CD4-positive, alpha-beta T cell treated with Interleukin-1 beta for 1 hour (primary cell): ENCODE measurements around the gene MAGI2.
"Not testable (repeated sequence)": the region's sequence is repeated elsewhere in the genome, so short reads cannot be mapped to it uniquely, and the experiment has no call there.

ENCODE experiments used
- DNase-seq, 2 donors: peaks; one replicate each; pipeline ENCODE4 v3.0.0-alpha.2; 2020 to 2022

The MAGI2 gene

DNA sequence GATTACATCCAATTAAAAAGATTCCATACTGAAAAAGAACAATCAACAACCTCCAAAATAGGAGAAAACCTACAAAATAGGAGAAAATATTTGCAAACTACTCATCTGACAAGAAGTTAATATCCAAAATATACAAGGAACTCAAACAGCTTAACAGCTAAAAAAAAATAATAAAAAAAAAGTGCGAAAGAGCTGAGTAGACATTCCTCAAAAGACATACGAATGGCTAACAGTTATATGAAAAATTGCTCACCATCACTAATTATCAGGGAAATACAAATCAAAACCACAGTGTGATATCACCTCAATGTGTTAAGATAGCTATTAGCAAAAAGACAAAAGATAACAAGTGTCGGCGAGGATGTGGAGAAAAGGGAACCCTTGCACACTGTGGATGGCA is 1204.6 kb downstream of the MAGI2 start:
- no peak for DNase-seq

DNA sequence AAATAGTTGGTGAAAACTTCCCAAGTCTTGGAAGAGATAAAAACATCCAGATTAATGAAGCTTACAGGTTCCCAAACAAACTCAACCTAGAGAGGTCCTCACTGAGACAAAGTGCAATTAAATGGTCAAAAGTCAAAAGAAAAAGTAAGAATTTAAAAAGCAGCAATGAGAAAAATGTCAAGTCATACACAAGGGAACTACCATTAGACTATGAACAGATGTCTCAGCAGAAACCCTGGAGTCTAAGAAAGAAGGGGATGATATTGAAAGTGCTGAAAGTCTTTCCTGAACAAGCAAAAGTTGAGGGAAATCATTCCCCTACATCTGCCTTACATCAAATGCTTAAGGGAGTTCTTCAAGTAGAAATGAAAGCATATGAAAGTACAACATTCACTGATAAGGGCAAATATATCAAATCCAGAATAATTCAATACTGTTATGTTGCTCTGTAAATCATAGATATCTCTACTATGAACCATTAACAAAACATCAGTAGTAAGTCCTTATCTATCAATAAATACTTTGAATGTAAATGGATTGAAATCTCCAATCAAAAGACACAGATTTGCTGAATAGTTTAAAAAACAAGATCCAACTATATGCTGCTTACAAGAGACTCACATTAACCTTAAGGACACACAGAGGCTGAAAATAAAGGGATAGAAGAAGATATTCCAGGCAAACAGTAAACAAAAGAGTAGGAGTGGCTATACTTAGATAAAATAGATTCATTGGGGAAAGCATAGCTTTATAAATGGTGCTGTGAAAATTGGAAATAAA is 1205.4 kb downstream of the MAGI2 start:
- DNase-seq: no peak

- DNase-seq: not testable (repeated sequence)
Observed at GRCh38 chr7:78240179-78240578, 1213.3 kb downstream of the MAGI2 start.

DNA sequence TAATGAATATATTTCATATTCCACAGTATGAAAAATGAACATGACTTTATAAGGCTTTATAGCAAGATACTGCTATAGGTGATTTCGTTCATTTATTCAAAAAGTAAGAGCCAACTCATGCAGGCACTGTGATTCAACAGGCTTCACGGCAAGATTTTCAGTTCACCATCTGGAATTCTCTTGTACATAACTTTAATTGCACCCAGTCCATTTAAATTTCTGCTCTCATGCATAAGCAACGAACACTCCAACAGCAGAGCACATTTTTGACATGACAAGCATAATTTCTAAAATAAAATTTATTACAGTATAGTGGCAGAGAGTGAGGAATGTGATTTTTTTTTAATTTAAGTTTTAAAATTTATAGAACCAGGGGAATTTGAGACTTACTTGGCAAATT is 1218.8 kb downstream of the MAGI2 start:
- DNase-seq: no peak

GRCh38 chr7:78232806-78233205 is 1220.7 kb downstream of the MAGI2 start:
- DNase-seq: no peak

GRCh38 chr7:78226059-78226719 is 1227.3 kb downstream of the MAGI2 start:
- no peak for DNase-seq

GRCh38 chr7:78225534-78225933 is 1227.9 kb downstream of the MAGI2 start:
- no peak for DNase-seq

- no peak for DNase-seq
Observed at GRCh38 chr7:78224923-78225322, 1228.5 kb downstream of the MAGI2 start.

DNA sequence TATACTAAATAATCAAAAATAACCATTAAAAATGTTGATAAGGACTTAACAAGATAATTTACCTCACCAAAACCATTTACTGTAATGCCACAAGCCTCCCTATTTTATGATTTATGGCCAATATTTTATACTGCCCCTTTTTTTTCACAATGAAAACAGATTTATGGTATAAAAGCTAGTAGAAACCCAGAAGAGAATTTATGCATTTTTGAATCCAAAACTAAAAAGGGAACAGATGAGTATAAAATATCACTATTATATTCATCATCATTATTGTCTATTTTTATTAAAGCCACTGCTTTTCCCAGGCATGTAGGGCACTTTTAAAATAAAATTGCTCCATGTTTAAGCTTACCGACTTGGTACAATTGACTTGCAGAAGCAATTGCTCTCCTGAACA is 1229.9 kb downstream of the MAGI2 start:
- DNase-seq: no peak

- no peak for DNase-seq
Observed at GRCh38 chr7:78222001-78222751, 1231.3 kb downstream of the MAGI2 start.

GRCh38 chr7:78220754-78221153 is 1232.7 kb downstream of the MAGI2 start:
- no peak for DNase-seq

GRCh38 chr7:78218876-78219275 is 1234.6 kb downstream of the MAGI2 start:
- DNase-seq: no peak

- DNase-seq: no peak
Observed at GRCh38 chr7:78218051-78218450, 1235.4 kb downstream of the MAGI2 start.

GRCh38 chr7:78215199-78215598 is 1238.3 kb downstream of the MAGI2 start:
- no peak for DNase-seq

DNA sequence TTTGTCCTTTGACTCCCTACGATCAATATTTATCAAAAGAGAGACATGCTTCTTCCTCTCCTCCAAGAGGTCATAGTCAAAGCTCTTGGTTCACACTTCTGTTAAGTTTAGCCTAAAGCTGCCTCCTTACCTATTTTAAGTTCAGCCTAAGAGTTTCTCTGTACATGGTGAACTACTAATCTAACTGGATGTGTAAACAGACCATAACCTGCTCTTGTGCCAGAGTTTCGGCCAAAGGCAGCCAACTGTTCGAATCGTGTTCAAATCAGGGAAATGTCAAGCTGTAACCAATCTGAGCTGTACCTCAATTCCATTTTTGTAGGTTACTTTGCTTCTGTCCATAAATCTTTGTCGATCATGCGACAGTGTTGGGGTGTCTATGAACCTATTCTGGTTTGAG is 1240.1 kb downstream of the MAGI2 start:
- DNase-seq: no peak

DNA sequence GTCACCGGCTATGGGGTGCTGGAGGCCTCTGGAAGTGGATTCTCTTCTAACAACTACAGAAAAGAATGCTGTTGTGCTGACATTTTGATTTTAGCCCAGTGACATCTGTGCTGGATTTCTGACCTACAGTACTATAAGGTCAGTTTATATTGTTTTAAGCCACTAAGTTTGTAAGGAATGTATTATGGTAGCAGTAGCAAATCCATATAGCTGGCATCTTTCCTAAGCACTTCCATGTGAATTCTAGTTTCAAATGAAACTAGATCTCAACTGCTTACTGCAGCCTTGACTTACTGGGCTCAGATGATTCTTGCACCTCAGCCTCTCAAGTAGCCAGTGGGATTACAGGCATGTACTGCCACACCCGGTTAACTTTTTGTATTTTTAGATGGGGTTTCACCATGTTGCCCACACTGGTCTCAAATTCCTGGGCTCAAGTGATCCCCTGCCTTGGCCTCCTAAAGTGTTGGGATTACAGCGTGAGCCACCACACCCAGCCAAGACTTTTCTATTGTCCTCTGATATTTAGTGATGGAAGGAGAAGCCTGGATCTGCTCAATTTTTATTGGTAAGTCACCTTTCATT is 1240.9 kb downstream of the MAGI2 start:
- no peak for DNase-seq

- no peak for DNase-seq
Observed at GRCh38 chr7:78207269-78207668, 1246.2 kb downstream of the MAGI2 start.

- no peak for DNase-seq
Observed at GRCh38 chr7:78206769-78207168, 1246.7 kb downstream of the MAGI2 start.

DNA sequence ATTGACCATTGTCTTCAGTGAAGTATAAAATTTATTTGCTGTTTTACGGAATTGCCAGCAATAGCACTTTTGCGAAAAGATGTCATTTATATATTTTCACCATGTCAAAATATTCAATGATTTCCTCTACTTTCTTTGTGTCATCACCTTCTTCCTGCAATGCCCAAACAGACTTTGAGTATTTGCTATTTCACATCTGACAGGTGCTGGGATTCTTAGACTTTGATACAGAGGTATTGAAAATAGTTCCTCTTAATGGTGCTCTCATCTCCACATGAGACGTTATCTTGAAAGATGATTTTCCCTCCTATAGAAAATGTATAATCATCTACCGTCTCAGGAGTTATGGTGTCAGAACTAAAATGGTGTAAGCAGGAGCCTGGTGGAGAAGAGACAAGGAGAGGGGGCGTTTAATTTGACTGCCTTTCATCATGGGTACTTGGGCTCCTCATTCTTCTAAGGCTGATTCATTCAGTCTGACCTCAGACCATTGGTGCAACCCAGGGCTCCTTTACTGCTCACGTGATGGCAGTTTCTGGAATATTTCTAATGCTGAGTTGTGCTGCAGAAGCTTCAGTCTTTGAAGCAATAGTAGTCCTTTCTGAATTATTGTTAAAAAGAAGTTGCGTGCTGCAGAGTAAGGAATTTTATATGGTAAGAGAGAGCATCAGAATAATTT is 1250.3 kb downstream of the MAGI2 start:
- DNase-seq: no peak

DNA sequence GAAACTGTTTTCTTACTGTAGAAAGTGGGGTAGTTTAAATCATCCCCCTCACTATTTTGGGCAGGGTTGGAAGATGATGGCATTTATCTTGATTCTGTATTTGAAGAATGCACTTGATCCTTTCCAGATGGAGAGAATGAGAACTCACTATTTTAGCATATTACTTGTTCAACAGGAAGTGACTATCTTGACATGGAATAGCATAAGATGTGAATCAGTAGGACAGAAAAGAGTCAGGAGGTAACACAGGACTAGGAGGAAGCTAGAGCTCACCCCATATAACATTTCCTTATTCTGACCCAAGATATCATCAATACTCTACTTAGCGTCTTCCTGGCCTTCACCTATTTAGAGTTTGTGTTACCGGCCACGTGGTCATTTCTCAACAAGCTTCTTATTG is 1254.7 kb downstream of the MAGI2 start:
- no peak for DNase-seq

- DNase-seq: no peak
Observed at GRCh38 chr7:78197447-78197846, 1256.0 kb downstream of the MAGI2 start.

DNA sequence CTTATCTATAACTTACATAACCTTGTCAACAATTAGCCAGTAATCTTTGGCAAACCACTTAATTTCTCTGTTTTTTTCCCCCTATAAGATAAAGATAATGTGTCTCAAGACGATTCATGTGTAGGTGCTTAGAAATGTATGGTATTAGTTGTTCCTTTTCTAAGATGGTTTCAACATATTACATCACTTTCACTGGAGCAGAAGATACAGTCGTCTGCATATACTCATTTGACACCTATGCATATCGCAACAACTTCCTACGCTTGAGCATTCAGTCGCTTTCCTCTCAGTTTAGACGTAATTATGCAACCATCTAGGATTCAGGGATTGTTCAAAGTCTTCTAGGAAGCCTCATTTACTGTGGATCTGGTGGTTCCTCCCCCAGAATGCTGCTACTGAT is 1258.2 kb downstream of the MAGI2 start:
- no peak for DNase-seq

DNA sequence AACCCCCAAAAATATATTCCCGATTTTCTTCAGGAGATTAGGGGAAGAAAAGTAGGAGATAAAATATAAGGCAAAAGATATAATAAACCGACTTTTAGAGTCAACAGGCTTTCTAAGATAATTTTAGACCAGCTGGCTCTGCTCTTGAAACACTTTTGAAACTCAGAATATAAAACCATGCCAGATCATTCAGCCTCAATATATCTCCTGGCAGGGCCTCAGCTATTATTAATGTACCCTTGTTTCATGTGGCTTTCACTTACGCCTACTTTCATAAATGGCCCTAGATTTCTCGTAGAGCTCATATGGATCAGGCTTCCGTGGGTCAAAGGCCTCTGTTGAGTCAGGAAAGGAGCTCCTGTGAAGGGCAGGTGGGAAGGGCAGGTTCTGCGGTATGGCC is 1258.9 kb downstream of the MAGI2 start:
- no peak for DNase-seq
